Stimulated activated CD8-positive, alpha-beta memory T cell treated with anti-CD3 and anti-CD28 coated beads, Interleukin-15, amount 100 ng/mL, for 4 hours (primary cell): Measurements from ENCODE around the gene GLRA1.
"Not testable (repeated sequence)": the region's sequence is repeated elsewhere in the genome, so short reads cannot be mapped to it uniquely, and the experiment has no call there.

Source experiments
- DNase-seq, 2 donors: peaks; one replicate each; pipeline ENCODE4 v3.0.0-alpha.2; 2020; ENCODE audit warnings: low read depth in 2 of 2

The GLRA1 gene

GRCh38 chr5:151885138-151885908, 39.3 kb downstream of the GLRA1 start:
- no peak for DNase-seq

- no peak for DNase-seq
These were observed 42.9 kb downstream of the GLRA1 start for GRCh38 chr5:151881621-151882225.

GRCh38 chr5:151880324-151880723, 44.3 kb downstream of the GLRA1 start:
- no peak for DNase-seq

- DNase-seq, result no peak
These were observed 51.0 kb downstream of the GLRA1 start for GRCh38 chr5:151873701-151874100.

GRCh38 chr5:151872701-151873100, 52.0 kb downstream of the GLRA1 start:
- DNase-seq, result no peak

- DNase-seq, result no peak
These were observed 53.8 kb downstream of the GLRA1 start for GRCh38 chr5:151870820-151871219.

GRCh38 chr5:151870271-151870670, 54.4 kb downstream of the GLRA1 start:
- no peak for DNase-seq

GRCh38 chr5:151869843-151870242, 54.8 kb downstream of the GLRA1 start:
- no peak for DNase-seq

GRCh38 chr5:151868451-151868850, 56.2 kb downstream of the GLRA1 start:
- DNase-seq, result no peak

- no peak for DNase-seq
These were observed 60.4 kb downstream of the GLRA1 start for GRCh38 chr5:151864061-151864748.

- DNase-seq, result no peak
These were observed 61.1 kb downstream of the GLRA1 start for GRCh38 chr5:151863566-151863965.

GRCh38 chr5:151862811-151863472, 61.7 kb downstream of the GLRA1 start:
- DNase-seq, result no peak

- DNase-seq, result not testable (repeated sequence)
These were observed 63.8 kb downstream of the GLRA1 start for GRCh38 chr5:151860867-151861266.

GRCh38 chr5:151856861-151857260, 67.8 kb downstream of the GLRA1 start:
- DNase-seq, result no peak

GRCh38 chr5:151855701-151856100, 69.0 kb downstream of the GLRA1 start:
- DNase-seq, result no peak

- DNase-seq, result no peak
These were observed 76.8 kb downstream of the GLRA1 start for GRCh38 chr5:151847871-151848270.

GRCh38 chr5:151846765-151847164, 77.9 kb downstream of the GLRA1 start:
- DNase-seq, result no peak

GRCh38 chr5:151832843-151833242, 91.8 kb downstream of the GLRA1 start:
- not testable (repeated sequence) for DNase-seq

GRCh38 chr5:151829370-151829769, 95.3 kb downstream of the GLRA1 start:
- no peak for DNase-seq

GRCh38 chr5:151825445-151825844, 99.2 kb downstream of the GLRA1 start:
- DNase-seq, result no peak

GRCh38 chr5:151822141-151822540, 102.5 kb downstream of the GLRA1 start:
- no peak for DNase-seq

- no peak for DNase-seq
These were observed 103.7 kb downstream of the GLRA1 start for GRCh38 chr5:151820903-151821302.
